Thyroid gland (tissue), 4 donors: ENCODE data around the gene CABP4. TPM values are rescaled to one million over a fixed set of nuclear protein-coding genes. Genes with fewer than 3 reads are reported as not detected.

Source experiments
- DNase-seq, 2 donors: peaks; one replicate each; pipeline ENCODE4 v3.0.0-alpha.2; 2019
- H3K27ac ChIP-seq, 3 donors: fragments of 200-600 bp; sonication (generic); 1 replicate in 2 of 3; 2 replicates in 1 of 3; pipeline ENCODE4 v1.5.1; 2016 to 2019; ENCODE audit warnings: mild to moderate bottlenecking in 1 of 3, moderate library complexity in 1 of 3
- H3K27me3 ChIP-seq: fragments of 200-600 bp; sonication (generic); one replicate; pipeline ENCODE4 v1.5.1; 2019
- H3K36me3 ChIP-seq, 2 donors: fragments of 200-600 bp; sonication (generic); one replicate each; pipeline ENCODE4 v1.5.1; 2016 to 2019
- H3K4me1 ChIP-seq, 2 donors: fragments of 200-600 bp; sonication (generic); one replicate each; pipeline ENCODE4 v1.5.1; 2017 to 2019
- H3K4me3 ChIP-seq, 3 donors: fragments of 200-600 bp; sonication (generic); replicated peaks in 1 of 3; 1 replicate in 2 of 3; 2 replicates in 1 of 3; pipeline ENCODE4 v1.5.1; 2016; ENCODE audit warnings: mild to moderate bottlenecking in 1 of 3
- H3K9me3 ChIP-seq: fragments of 200-600 bp; sonication (generic); one replicate; pipeline ENCODE4 v1.5.1; 2017
- CTCF ChIP-seq, 6 experiments: fragments of 200-600 bp in 3 of 6; fragments of 450-650 bp in 3 of 6; sonication (generic) in 3 of 6; IDR thresholded peaks; one replicate each; pipeline ENCODE4 v1.5.1; 2016 to 2019; ENCODE audit warnings: antibody characterized with exemption in 6 of 6, mild to moderate bottlenecking in 2 of 6, inconsistent platforms in 1 of 6, moderate library complexity in 1 of 6
- POLR2A ChIP-seq, 2 donors: fragments of 450-650 bp; IDR thresholded peaks; one replicate each; pipeline ENCODE4 v1.6.1; 2017; ENCODE audit warnings: antibody characterized with exemption in 2 of 2, mild to moderate bottlenecking in 2 of 2, moderate library complexity in 1 of 2
- WGBS, 2 donors: methylation state at CpG; one replicate each; pipeline ENCODE4 v1.1.5; 2017; 5-methylcytosine and 5-hydroxymethylcytosine counted together
- intact Hi-C: fragments of 100-400 bp; cut with DNase I; formaldehyde crosslinking; loops from one replicate; pipeline ENCODE4 v1.15.1; 2023
- total RNA-seq, 4 donors: library from RNA; depleted of rRNA; stranded (reverse); fragments of >200 nt; gene quantifications; one replicate each; pipeline ENCODE4 v1.2.3, GENCODE V29; 2016

The CABP4 gene
- total RNA-seq, 4 donors from 2014 or later: 0.33 to 6.4 (median 0.39) TPM; not detected in 1

DNA sequence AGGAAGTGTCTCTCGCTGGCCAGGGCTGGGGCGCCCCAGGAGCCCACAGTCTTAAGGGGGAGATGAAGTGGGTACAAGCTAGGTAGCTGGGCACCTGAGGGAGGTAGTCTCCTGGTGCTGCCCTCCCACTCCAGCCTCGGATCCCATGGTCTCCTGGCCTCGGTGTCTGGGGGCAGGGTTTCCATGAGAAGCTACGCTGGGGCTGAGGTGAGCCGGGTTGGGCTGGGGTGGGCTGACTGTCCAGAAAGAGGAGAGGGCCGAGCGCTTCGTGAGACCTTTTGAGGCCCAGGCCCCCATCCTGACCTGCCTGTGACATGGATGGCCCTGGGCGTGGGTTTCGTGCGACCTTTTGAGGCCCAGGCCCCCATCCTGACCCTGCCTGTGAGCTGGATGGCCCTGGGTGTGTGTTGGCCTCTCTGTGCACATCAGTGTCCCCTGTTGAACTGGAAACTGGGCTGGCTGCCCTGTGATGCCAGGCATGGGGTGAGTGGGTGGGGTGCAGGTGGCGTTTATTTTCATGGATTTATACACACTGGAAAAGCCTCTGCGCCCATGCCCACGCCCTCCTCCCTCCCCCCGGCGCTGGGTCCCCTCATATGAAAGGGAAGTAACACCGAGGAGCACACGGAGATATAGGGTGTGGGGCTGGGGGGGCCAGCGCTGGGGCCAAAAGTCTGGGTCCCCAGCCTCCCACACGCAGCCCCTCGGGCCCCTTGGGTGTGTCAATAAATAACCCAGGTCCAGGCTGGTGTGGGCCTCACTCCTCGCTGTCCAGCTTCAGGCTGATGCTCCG, 36.3 kb downstream of the CABP4 start:
- no peak for DNase-seq
- Histone ChIP-seq H3K4me3 (no peak overlapping the region), H3K27ac (no peak overlapping the region), H3K9me3 (no peaks in the 10 kb centered on the region), H3K36me3 (peaks cover 46 to 62% of the 10 kb centered on the region in 2 donors), H3K27me3 (no peaks in the 10 kb centered on the region), H3K4me1 (no peaks in the 10 kb centered on the region)
- WGBS, 2 donors: 90 to 91% methylated on average over 12 to 24 of the region's 24 CpGs
- intact Hi-C loops: no loop called here
- no peak for TF ChIP-seq POLR2A (IDR thresholded peaks at IDR 0.05)
- TF ChIP-seq CTCF (IDR thresholded peaks at IDR 0.05): no peak

- Histone ChIP-seq H3K4me3 (no peak overlapping the region), H3K4me1 (no peaks in the 10 kb centered on the region), H3K27ac (no peak overlapping the region), H3K36me3 (peaks cover 46 to 61% of the 10 kb centered on the region in 2 donors), H3K9me3 (no peaks in the 10 kb centered on the region), H3K27me3 (no peaks in the 10 kb centered on the region)
- intact Hi-C loops: no loop called here
- TF ChIP-seq CTCF (IDR thresholded peaks at IDR 0.05) (no peak), POLR2A (IDR thresholded peaks at IDR 0.05) (no peak)
- no peak for DNase-seq
- 89 to 95% methylated on average over 13 to 16 of the region's 19 CpGs for WGBS, 2 donors
These were observed 37.0 kb downstream of the CABP4 start for GRCh38 chr11:67492069-67492727.

DNA sequence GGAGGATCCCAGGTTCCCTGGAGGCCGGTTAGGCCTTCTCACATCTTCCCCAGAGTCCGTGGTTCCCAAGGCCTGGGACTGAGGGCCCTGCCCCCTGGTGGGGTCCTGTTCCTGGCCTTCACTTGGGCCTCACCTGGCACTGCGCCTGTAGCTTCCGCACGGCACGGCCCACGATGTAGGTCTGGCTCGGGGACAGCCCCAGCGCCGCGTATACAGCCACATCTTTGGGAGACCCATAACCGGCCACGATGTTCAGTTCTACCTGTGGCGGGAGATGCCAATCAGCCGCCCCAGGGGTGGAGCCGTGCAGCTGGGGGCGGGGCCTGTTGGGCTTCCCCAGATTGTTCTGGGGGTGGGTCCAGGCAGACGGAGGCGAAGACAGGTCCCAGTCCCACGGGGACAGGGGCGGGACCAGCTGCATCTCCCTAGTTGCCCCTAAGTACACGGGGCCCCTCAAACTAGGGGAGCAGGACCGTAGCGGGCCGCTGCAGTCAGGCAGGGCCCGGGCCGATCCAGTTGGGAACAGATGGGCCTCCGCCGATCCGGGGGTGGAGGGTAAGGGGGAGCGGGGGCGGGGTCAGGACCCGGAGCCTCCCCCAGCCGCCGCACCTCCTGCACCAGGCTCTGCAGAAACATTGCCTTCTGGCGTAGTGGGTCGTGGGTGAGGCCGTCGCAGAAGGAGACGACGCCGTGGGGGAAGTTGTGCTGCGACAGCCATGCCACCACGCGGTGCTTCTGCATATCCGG, 37.8 kb downstream of the CABP4 start:
- Histone ChIP-seq H3K4me1 (no peaks in the 10 kb centered on the region), H3K9me3 (no peaks in the 10 kb centered on the region), H3K4me3 (no peak overlapping the region), H3K27me3 (no peaks in the 10 kb centered on the region), H3K27ac (no peak overlapping the region), H3K36me3 (peaks cover 46 to 59% of the 10 kb centered on the region in 2 donors)
- no peak for DNase-seq
- TF ChIP-seq POLR2A (IDR thresholded peaks at IDR 0.05) (no peak), CTCF (IDR thresholded peaks at IDR 0.05) (no peak)
- intact Hi-C loops: no loop called here
- WGBS, 2 donors: 93 to 100% methylated on average over 3 to 30 of the region's 46 CpGs

GRCh38 chr11:67493548-67494370, 38.6 kb downstream of the CABP4 start:
- intact Hi-C loops: no loop called here
- Histone ChIP-seq H3K27me3 (no peaks in the 10 kb centered on the region), H3K36me3 (peaks cover 46 to 57% of the 10 kb centered on the region in 2 donors), H3K4me3 (no peak overlapping the region), H3K9me3 (no peaks in the 10 kb centered on the region), H3K27ac (no peak overlapping the region), H3K4me1 (no peaks in the 10 kb centered on the region)
- TF ChIP-seq CTCF (IDR thresholded peaks at IDR 0.05): no peak
- TF ChIP-seq POLR2A (IDR thresholded peaks at IDR 0.05): no peak
- WGBS, 2 donors: 95 to 96% methylated on average over 37 to 56 of the region's 65 CpGs
- DNase-seq: no peak
